AG20443 (cell line): Measurements from ENCODE around the gene KIF21B.

Experiments
- DNase-seq: peaks from one replicate; pipeline ENCODE4 v3.0.0; 2012; ENCODE audit warnings: low spot score, mixed read lengths

The KIF21B gene, protein sequence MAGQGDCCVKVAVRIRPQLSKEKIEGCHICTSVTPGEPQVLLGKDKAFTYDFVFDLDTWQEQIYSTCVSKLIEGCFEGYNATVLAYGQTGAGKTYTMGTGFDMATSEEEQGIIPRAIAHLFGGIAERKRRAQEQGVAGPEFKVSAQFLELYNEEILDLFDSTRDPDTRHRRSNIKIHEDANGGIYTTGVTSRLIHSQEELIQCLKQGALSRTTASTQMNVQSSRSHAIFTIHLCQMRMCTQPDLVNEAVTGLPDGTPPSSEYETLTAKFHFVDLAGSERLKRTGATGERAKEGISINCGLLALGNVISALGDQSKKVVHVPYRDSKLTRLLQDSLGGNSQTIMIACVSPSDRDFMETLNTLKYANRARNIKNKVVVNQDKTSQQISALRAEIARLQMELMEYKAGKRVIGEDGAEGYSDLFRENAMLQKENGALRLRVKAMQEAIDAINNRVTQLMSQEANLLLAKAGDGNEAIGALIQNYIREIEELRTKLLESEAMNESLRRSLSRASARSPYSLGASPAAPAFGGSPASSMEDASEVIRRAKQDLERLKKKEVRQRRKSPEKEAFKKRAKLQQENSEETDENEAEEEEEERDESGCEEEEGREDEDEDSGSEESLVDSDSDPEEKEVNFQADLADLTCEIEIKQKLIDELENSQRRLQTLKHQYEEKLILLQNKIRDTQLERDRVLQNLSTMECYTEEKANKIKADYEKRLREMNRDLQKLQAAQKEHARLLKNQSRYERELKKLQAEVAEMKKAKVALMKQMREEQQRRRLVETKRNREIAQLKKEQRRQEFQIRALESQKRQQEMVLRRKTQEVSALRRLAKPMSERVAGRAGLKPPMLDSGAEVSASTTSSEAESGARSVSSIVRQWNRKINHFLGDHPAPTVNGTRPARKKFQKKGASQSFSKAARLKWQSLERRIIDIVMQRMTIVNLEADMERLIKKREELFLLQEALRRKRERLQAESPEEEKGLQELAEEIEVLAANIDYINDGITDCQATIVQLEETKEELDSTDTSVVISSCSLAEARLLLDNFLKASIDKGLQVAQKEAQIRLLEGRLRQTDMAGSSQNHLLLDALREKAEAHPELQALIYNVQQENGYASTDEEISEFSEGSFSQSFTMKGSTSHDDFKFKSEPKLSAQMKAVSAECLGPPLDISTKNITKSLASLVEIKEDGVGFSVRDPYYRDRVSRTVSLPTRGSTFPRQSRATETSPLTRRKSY (N-terminal part only)

DNA sequence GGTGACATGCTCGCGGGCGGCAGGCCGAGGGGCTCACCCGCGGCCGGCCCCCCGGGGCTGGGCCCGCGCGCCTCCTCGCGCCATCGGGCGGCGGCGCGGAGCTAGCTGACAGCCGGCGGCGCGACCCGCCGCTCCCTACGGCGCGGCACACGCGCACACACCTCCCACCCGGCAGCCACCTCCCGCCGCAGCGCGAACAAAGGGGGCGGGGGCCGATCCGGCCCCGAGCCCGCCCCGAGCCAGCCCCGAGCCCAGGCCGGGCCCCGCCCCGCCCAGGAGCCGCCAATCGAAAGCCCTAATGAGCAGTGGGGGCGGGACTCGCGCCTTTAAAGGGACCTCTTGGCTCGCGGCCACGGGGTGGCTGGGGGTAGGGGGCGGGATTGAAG, at the start of gene KIF21B:
KIF21B (minus strand) TSS at position 198 of the 386 bp plus-strand sequence. CDS start 331 bp downstream, outside the sequence.
- DNase-seq: peak; percentile 88

DNA sequence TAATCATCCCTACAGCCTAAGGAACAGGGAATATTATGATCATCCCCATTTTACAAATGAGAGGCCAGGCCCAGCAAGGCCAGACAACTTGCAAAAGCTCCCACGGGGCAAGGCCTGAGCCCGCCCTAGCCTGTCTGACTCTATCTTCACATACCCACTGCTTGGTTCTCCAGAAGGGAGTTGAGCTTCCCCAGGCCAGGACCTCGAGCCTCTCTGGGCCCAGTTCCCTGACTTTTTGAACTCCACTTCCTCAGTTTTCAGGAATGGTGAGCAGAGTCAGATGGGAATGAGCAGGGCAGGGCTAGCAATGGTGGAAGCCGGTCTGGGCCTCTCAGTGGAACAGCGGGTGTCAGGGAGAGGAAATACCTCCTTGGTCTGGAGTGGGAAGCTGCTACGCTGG, 49.4 kb upstream of the KIF21B start:
- no peak for DNase-seq

GRCh38 chr1:201072149-201072548, 48.6 kb upstream of the KIF21B start:
- DNase-seq: no peak

DNA sequence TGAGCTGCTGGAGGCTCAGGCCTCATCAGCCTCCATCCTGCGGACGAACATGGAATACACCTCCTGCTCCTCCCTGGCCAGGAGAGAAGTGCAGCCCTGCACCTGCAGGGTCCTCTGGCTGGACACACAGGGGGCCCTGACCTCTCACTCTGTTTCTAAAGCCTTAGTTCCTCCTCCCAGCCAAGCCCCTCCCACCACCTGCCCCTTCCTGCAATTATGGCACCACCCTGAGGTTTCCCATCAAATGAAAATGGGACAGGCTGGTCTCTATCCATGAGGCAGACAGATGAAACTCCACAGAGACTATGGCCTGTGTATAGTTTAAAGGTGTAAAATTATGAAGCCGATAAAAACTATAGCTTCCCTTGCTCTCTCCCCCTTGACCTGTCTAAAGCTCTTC, 46.1 kb upstream of the KIF21B start:
- DNase-seq: no peak

DNA sequence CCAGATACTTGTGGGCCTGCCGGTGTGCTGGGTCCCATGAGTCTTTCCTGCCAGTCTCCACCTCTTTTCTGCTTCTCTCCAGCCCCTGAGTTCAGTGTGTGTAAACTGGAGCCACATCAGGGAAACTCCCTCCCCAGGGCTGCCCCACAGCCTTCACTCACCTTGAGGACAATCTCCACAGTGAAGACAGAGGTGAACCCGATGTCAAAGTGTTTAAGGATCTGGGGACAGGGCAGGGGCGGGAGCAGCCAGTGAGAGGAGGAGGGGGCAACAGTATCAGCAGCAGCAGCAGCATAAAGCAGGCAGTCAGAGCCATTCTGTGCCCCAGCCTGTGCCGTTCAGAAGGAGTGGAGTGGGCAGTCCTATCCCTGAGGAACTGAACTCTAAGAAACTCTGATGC, 45.5 kb upstream of the KIF21B start:
- no peak for DNase-seq

DNA sequence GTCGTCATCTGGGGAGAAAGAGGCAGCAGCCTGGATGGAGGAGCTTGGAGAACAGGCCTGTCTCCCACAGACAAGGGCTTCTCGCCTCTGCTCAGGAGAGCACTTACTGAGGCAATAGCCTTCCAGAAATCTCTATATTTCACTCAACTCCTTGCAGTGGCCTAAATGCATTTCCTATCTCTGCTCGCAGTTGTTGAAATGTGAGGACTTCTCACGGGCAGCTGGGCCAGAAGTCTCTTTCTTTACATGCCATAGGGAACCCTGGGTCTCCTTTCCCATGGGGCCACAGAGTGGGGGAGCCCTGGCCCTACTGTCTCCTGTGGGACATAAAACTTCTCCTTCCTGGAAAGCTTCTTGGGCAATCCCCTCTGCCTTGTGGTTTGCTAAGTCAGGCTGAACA, 43.5 kb upstream of the KIF21B start:
- no peak for DNase-seq

DNA sequence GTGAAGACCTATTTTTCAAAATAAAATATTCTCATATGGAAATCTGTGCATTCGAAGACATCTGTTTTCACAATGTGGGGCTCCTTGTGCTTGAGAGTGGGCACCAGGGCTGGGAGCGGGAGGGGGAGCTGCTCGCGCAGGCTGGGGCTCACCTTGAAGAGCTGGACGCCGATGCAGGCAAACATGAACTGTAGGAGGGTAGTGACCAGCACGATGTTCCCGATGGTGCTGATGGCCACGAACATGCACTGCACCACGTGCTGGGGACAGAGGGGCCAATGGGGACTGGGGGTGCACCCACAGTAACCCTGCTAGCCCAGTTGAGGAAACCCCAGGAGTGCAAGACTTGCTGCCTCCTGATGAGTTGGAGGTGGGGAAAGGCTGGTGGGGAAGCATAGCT, 42.2 kb upstream of the KIF21B start:
- DNase-seq: no peak

GRCh38 chr1:201064806-201065205, 41.3 kb upstream of the KIF21B start:
- no peak for DNase-seq

GRCh38 chr1:201063145-201063544, 39.6 kb upstream of the KIF21B start:
- DNase-seq: no peak

DNA sequence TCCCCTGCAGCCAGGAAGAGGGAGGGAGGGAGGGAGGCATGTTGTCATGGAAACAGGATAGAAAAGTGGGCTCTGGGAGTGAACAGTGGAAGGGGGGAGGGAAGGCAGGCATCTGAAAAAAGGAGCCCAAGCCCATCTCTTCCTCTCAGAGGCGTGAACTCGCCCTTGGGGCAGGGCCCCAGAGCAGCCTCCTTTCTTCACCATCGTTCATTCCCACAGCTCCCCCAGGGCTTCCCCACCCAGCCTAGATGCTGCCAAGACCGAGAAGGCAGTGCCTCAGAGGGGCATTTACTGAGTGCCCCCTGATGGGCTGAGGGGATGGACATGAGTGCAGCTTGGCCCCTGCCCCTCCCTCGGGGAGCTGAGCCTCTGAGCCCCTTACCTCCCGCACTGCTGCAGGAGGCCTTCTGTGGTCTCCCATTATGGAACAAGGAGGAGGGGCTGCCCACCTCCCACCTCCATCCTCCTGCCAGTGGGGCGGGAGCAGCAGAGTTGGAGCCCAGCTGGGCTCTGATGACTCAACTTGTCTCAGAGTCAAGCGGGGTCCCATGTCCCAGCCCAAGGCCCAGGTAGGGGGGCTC, 39.1 kb upstream of the KIF21B start:
- DNase-seq: no peak

- no peak for DNase-seq
Measured at GRCh38 chr1:201061886-201062285, 38.4 kb upstream of the KIF21B start.

- DNase-seq: no peak
Measured at GRCh38 chr1:201061049-201061448, 37.5 kb upstream of the KIF21B start.

GRCh38 chr1:201060586-201060985, 37.1 kb upstream of the KIF21B start:
- no peak for DNase-seq

DNA sequence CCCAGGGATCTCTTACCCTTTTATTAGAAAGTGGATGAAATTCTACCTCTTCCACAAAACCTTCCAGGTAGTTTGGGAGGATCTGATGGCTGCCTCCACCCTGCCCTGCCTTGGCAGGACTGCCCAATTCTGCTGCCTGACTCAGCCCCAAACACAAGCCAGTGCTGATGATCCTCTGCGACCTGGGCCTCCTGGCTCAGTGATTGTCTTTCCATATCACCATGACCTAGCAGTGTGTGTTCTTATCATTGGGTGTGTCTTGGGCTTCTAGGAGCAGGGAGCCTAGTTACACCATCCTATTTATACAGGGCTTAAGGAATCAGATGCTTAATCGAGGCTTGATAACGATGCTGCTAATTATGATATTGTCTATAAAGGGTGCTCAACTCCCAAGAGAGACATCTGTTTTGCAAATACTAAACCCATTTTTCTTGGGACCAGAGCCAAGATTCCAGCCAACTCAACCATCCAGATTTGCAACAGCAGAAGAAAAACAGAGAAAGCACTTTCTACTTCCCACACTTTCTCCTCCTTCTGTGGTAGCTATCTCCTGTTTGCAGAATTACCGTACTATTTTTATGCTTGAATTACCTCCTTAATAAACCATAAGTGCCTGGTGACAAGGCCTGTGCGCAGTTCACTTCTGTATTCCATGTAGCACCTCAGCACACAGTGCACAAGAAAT, 36.5 kb upstream of the KIF21B start:
- DNase-seq: no peak

GRCh38 chr1:201059401-201059800, 35.9 kb upstream of the KIF21B start:
- no peak for DNase-seq

DNA sequence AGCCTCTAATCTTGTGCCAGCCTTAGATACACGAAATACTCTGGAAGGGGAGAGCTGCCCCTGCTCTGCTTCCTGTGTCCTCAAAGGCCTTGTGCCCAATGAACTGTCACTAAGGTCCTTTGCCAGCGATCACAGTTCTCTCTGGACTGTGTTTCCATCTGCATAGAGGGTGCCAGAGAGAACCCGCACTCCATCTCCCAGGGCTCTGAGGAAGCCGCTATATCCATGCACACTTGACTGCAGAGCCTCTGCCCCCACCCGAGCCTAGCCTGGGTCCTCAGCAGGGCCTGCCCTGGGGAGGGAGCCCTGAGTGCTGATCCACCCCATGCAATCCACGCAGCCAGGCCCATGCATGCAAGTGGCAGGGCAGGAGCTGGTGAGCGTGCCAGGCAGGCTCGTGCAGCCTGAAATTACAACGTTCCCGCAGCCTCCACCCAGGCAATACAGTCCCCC, 30.6 kb upstream of the KIF21B start:
- no peak for DNase-seq

- no peak for DNase-seq
Measured at GRCh38 chr1:201053155-201053860, 29.8 kb upstream of the KIF21B start.

- no peak for DNase-seq
Measured at GRCh38 chr1:201051399-201051798, 27.9 kb upstream of the KIF21B start.

DNA sequence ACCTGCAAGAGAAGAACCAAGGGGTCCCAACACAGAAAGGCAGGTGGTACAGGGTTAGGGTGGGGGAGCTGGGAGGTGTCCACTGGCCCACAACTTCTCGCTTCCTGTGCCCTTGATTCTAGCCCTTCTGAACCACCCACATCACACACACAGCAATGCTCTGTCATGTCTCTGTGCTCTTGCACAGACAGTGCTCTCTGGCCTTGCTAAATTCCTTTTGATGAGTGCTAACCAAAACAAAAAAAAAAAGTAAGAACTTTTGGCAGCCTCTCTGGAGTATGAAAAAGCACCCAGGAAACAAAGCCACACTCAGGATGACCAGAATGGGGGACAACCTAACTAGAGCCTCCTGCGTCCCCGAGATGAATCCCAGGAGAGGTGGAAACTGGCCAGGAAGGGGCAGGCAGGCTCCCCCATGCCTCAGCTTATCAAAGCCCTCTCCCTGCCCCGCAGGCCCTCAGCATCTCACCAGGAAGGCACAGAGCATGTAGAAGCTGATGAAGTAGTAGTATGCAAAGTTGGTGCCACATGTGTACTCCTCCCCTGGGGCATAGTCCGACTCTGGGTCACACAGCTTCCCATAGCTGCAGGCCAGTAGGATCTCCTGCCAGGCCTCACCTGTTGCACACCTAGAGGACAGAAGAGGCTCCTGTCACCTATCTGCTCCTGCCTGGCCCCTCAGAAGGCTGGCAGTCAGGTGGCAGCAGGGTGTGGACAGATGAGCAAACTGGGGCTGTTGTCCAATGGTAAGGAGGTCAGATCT, 27.2 kb upstream of the KIF21B start:
- no peak for DNase-seq

GRCh38 chr1:201049248-201049831, 25.8 kb upstream of the KIF21B start:
- DNase-seq: no peak
